Fibroblast of peridontal ligament (primary cell): ENCODE results near the gene DIDO1.
"Not testable (repeated sequence)": the region's sequence is repeated elsewhere in the genome, so short reads cannot be mapped to it uniquely, and the experiment has no call there.

Experiments used
- DNase-seq: peaks from one replicate; pipeline ENCODE4 v3.0.0-alpha.2; 2010; ENCODE audit errors: extremely low read depth

DIDO1 gene

DNA sequence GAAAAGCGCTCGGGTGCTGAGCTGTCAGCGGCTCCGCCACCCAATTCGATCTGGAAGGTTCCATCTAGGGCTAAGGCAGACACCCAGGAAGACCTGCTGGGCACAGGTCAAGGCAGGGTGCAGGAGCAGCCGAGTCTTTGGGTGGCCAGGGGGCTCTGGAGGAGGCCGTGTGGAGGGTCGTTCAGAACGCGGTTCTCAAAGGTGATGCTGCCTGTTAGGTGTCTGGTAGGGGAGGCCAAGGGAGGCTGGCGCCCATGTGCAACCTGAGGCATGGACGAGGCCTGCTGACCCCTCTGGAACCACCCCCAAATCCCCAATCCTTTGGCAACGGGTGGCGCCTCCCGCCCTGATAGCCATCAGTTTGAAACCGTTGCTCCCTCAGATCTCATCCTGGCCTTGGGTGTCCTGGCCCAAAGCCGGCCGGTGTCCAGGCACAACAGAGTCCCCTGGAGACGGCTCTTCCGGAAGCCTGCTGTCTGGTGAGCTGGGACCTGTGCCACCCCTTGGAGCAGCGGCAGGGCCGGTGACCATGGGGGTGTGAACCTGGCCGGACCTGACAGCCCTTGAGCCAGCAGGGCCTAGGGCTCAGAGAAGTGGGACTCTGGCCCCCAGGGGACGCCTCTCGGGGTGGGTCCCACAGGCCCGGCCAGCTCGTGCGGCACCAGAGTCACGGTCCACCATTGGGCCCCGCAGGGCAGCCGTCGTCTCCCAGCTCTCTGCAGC is 36.7 kb upstream of the DIDO1 start:
- no peak for DNase-seq

DNA sequence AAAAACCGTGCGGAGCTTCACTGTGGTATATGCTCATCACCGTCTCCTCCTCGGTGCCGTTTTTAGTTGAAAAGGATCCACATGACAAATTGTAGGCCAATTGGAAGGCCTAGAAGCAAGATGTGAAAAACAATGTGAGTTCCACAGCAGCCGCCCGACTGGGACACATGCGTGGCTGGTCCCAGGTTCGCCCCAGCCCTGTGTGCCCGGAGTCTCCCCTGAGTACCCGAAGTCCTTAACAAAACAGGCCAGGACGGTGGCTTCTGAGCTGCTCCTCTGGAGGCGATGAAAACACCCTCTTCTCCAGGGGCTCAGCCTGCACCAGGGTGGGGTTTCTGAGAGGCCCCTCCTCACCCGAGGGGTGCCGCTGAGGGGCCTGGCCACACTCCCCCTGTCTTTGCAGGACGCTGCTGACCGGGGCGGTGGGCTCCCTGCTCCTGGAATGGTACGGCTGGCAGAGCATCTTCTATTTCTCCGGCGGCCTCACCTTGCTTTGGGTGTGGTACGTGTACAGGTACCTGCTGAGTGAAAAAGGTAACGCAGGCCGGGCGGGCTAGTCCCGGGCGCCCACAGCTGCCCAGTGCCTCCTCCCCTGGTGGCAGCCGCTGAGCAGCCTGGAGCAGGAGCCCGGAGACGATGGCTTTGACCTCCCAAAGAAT is 36.0 kb upstream of the DIDO1 start:
- no peak for DNase-seq

DNA sequence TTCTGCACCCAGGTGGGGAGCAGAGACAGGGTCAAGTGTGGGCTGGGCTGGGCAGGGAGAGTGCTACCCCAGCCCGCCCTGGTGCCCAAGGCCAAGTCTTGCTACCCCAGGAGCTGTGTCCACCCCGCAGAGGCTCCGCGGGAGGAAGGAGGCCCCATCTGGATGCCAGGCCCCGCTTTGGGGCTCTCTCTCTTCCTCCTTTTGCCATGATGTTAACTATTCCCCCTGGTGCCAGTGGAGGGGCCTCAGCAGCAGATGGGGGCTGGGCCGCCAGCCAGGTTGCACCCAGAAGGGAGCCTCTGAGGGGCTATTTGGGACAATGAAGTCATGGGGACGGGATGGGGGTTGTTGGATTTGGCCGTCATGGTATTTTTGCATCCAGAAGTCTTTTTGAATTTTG is 35.5 kb upstream of the DIDO1 start:
- DNase-seq: no peak

DNA sequence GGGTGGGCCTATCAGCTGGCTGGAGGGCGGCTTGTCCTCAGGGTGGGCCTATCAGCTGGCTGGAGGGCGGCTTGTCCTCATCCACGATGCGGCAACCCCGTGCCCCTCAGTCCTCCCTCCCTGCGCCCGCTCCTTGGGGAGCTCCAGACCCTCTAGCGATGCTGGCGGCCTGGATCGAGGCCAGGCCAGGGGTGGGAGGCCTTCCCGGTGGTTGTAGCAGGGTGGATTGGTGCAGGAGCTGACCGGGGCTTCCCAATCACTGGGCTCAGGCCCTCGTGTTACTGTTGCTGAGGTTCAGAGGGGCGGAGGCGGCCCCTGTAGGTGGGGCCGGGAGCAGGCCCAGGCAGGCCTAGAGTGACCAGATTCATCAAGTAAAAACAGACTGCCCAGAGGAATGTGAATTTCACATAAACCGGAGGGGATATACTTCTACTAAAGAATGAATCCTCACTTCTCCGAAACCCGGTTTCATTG is 35.0 kb upstream of the DIDO1 start:
- no peak for DNase-seq

DNA sequence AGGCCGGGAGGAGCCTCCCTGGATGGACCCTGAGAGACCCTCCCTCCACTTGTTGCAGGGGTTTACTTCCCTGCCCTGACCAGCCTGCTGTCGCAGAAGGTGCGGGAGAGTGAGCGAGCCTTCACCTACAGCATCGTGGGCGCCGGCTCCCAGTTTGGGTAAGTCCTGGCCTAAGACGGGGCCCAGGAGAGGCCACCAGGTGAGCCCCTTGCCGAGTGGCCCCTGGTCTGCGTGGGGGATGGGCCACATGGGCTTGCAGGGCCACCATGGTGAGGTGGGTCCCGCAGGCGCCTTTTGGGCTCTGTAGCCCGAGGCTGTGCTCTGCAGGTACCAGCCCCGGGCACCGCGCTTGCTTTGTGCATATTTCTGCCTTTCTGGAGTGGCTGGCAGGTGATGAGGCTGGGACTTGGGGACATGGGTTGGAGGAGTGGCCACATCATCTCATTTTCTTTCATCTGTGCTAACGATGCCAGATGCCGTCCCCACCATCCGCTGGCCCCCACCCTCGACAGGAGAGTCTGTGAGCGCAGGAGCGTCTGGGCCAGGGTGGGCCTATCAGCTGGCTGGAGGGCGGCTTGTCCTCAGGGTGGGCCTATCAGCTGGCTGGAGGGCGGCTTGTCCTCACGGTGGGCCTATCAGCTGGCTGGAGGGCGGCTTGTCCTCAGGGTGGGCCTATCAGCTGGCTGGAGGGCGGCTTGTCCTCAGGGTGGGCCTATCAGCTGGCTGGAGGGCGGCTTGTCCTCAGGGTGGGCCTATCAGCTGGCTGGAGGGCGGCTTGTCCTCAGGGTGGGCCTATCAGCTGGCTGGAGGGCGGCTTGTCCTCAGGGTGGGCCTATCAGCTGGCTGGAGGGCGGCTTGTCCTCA is 34.4 kb upstream of the DIDO1 start:
- not testable (repeated sequence) for DNase-seq

DNA sequence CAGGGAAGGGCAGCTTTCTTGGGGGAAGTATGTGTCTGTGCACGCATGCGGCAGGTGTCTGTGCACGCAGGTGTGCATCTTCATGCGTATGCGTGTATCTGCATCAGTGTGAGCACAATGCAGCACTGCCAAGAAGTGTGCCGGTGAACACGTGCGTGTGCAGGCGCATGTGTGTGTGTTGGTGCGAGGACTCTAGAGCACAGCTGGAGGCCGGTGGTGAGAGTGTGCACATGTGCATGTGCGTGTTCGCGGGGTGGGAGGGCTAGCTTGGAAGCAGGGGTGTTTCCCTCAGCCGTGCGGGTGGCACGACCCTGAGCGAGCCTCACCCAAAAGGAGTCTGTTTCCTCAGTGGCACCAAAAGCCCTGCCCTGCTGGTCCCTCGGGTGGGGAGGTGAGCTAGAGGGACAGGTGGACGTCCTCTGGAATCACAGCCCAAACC is 33.7 kb upstream of the DIDO1 start:
- no peak for DNase-seq

DNA sequence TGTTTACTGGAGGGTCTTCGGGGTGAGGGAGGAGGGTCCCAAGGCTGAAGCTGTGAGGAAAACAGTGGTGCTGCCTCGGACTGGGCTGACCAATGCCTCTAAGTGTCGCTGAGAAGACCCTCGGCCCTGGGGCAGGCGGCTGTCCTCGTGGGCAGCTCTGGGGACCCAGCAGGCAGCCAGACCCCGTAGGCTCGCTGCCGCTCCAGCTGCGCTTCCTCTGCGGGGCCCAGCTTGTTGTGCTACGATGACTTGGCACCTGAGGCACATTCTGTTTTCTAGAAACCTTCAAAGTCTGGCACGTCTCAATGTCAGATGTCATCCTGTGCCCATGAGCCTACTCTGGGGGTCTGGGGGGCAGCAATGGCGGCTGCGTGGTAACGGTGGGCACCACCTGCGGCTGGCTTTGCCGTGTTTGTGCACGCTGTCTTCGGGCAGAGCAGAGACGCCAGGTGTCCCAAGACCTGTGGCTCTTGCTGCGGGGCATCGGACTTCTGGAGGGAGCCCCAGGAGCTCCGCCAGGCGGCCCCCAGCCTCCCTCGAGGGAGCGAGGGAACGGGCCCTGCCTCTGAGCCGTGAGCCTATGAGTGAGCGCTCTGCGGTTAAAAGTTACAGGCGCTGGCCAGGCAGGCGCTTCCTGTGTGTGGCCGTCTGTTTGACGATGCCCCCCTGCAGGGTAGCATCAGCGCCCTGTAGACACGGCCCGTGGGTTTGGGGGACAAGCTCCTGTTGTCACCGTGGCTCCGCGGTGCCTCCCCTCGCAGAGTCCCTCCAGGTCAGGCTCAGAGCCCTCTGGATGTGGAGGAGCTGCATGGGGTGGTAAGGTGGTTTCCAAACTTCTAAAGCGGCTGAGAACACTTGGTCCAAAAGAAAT is 33.0 kb upstream of the DIDO1 start:
- no peak for DNase-seq

DNA sequence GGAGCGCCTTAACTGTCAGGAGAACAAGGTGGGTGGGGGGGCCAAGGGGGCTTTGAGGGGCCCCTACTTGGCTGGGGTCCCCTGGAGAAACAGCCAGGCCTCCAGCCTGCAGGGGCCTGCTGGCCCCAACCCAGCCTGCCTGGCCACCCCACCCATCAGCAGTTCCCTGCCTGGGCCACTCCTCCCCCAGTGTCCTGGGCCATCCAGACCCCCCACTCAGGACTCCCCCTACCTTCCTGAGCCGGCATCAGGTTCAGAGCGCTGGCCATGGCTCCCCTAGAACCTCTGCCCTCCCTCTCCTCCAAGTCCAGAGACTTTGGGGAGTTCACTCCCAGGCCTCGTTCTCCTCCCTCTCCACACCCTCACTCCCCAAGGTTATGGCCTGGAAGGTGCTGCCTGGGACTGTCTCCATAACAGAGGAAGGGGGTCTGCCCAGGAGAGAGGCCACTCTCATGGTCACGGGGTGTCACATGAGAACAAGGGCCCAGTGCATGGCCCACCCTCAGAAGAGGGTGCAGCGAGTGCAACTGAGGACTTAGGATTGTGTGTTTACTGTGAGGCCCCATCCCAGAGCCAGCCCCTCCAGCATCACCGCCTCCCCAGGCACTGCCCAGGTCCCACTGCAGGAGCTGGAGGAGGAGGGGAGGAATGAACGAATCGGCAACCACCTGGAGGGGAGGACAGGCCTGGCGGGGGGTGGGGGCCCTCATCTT is 32.2 kb upstream of the DIDO1 start:
- DNase-seq: no peak

DNA sequence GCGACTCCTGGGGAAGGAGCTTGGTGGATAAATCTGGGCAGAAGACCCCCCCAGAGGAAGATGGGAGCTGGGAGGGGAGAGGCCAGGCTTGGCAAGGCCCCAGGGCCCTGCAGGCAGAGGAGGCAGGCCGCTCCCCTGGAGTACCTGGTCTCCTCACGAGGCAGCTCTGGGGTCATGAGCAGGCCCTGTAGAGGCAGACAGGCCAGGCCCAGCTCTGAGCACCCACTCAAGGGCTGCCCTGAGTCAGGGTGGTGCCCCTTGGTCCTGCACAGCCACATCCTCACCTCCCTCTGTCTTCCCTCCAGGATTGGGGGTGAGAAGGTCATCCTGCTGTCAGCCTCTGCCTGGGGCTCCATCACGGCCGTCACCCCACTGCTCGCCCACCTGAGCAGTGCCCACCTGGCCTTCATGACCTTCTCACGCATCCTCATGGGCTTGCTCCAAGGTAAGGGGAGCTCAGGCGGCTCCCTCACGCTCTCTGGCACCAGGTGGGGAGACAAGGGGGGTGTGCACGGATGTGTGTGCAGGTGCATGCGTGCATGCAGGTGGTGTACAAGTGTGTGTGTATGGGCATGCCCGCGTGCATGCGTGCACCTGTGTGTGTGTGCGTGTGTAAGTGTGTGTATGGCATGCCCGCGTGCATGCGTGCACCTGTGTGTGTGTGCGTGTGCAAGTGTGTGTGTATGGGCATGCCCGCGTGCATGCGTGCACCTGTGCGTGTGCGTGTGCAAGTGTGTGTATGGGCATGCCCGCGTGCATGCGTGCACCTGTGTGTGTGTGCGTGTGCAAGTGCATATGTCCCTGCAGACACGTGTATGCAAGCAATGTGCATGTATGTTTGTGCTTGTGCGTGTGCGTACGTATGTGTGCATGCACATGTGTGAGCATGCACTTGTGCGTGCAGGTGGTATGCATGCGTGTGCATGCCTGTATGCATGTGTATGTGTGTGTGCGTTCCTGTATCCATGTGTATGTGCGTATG is 31.1 kb upstream of the DIDO1 start:
- DNase-seq: no peak

DNA sequence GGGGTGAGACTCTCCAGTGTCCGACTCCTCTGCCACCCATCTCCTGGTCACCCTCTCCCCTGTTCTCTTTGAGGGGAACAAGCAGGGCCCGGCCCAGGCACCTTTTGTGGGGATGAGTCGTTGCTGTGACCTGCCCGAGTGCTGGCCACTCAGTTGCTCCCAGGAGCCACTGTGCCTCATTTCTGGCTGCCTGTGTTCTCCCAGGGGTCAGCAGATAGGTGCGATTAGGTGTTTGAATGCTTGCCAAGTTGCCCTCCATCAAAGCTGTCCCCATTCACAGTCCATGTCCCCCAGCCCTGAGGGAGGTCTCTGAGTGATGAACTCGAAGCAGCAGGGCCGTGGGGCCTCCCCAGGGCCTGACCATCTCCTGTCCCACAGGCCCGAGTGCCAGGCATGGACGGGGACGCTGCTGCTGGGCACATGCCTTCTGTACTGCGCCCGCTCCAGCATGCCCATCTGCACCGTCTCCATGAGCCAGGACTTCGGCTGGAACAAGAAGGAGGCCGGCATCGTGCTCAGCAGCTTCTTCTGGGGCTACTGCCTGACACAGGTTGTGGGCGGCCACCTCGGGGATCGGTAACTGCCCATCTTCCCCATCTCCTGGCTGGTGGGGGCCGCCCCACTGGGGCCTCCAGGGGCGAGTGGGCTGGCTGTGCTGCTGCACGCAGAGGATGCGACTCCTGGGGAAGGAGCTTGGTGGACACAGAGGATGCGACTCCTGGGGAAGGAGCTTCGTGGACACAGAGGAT is 30.3 kb upstream of the DIDO1 start:
- no peak for DNase-seq

DNA sequence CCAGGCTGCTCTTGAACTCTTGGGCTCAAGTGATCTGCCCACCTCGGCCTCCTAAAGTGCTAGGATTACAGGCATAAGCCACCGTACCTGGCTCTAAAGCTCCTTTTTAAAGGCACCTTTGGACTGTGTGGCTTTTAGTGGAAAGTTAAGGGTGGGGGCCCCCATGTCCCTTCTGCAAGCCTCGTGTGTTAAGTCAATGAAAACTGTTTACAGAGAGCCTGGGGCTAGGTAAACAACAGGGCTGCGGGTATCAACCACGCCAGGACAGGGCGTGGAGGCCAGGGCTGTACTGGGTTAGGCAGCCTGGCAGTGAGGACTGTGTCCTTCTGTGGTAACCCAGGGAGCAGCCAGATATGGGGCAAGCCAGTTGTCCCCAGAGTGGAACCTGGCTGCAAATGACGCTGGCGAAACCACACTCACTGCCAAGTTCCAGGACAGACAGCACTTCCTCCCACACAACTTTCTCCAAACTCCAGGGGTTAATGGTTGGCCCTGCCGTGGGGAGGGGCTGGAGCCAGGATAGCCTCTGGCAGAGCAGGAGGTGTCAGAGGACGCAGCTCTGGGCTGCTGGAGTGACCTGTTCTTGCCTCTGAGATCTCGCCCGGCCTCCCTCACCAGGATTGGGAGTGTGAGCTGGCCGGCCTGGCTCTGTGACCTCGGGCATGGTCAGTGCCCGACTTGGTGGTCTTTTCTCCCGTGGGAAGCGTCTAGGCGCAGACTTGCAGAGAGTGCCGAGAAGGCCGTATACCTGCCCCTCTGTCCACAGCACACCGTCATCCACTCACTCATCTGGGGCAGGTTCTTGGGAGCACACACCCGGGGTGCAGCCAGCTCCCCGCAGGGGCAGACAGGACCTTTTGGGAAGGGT is 29.4 kb upstream of the DIDO1 start:
- no peak for DNase-seq

DNA sequence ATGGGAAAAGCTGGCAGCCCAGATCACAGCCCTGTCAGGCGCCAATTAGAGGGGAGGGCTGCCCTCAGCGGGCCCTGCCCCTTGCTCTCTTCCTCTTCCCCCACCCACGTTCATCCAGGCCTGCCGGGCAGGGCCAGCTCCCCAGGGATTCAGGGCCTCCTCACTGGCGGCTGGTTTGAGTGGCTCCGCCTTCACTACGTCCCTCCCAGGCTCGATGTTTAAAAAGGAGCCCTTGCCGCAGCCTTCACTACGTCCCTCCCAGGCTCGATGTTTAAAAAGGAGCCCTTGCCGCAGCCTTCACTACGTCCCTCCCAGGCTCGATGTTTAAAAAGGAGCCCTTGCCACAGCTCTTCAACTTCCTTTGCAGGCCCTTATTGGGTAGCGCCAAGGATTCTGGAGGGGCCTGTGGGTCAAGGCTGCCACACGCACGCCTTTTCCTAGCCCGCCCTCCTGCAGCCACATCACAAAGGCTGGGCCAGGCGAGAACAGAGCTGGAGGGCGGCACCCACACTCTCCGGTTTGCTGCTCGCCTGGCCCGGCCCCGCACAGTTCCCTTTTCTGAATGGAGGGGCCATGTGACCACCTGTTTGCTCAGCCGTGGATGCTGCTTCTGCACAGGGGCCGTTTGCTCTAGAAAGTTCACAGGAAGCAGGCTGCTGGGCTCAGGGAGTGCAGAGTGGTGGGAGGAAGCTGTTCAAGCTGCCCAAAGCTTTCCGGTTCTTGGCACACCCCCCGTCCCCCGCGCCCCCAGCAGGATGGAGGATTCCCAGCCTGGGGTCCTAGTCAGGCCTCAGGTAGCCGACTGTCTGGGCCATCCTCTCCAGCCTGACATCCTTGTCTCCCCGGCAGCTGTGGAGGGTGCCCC is 27.8 kb upstream of the DIDO1 start:
- peak; percentile 73 for DNase-seq

DNA sequence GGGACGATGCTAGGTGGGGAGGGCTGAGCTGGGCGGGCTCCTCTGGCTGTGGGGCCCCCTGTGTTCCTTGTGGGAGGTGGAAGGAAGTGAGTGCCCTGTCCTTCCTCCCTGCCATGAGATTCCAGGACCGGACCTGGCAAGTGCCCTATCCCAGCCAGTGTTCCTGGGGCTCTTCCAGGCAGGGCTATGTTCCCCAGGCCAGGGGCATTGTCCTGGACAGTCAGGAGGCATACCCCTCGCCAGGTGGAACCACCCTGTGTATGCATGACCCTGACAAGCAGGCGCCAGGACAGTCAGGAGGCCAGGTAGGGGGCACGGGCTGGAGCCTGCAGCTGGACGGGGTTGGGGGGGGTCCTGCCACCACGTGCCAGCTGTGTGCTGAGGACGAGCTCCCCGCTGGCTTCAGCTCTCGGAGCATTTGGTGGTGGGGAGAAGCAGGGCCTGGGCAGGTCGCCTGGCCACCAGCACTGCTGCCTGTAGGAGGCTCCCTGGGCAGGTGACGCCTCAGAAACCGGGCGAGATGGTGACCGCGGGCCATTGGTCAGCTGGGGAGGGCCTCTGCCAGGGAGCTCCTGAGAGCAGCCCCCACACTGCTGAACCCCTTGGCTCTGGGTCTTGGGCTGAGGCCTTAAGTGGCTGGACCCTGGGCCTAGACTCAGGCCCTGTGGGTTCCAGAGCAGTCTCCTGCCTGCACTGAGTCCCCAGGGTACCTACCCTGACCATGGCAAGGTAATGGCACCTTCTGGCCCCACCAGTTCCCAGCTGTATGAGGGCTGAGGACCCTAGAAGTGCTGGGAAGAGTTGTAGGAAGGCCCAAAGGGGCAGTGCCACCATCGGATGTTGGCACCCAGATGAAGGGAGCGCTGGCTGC is 26.9 kb upstream of the DIDO1 start:
- no peak for DNase-seq

DNA sequence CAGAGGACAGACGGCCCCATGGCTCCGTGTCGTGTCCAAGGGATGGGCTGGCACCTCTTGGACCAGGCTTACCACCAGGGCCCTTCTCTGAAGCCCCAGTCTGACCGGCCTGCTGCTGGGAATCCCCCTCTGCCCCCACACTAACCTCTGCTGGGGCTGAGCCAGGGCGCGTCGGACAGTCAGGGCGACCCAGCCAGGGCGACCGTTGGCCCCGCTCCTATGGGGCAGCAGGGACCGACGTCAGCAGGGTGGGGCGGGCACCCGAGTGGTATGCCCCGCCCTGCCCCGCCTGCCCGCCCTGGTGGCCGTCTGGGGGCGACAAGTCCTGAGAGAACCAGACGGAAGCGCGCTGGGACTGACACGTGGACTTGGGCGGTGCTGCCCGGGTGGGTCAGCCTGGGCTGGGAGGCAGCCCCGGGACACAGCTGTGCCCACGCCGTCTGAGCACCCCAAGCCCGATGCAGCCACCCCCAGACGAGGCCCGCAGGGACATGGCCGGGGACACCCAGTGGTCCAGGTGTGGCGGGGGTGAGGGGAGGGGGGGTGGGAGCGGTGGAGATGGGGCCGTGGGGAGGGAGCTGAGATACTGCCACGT is 26.2 kb upstream of the DIDO1 start, which contains the start of gene SLC17A9:
TSS of gene SLC17A9 (plus strand) at position 337 of the 595 bp plus-strand sequence. CDS start at position 459, 122 bp downstream.
- no peak for DNase-seq

DNA sequence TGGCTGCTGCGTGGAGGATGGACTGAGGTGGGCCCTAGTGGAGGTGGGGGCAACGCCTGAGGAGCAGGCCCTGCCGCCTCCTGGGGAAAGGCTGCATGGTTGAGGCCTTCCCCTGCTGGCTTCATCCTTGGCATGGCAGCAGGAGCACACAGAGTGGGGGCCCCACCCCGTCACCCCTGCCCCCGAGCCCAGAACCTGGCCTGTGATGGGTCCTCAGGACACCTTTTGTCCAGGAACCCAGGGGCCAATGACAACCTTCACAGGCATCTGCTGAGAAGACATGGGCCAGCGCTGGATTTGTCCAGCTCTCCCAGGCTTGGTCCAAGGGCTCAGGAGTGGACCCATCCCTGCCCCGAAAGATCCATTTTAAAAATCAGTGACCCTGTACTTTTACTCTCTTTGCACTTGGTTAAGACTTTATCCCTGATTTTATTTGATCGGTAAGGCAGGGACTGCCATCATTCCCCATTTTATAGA is 25.6 kb upstream of the DIDO1 start:
- DNase-seq: no peak
